Left ventricle myocardium inferior (tissue), 1 donor: ENCODE measurements around the gene NCAM2. TPM values are rescaled to one million over a fixed set of nuclear protein-coding genes. Genes with fewer than 3 reads are reported as not detected.

Source experiments
- DNase-seq: peaks from one replicate; pipeline ENCODE4 v3.0.0-alpha.2; 2020
- H3K27ac ChIP-seq: fragments of 200-600 bp; replicated peaks from 2 replicates; pipeline ENCODE4 v1.8.0; 2021
- H3K27me3 ChIP-seq: fragments of 200-600 bp; 2 replicates; pipeline ENCODE4 v1.8.0; 2021; ENCODE audit warnings: low read depth
- H3K36me3 ChIP-seq: fragments of 200-600 bp; 2 replicates; pipeline ENCODE4 v1.8.0; 2021
- H3K4me1 ChIP-seq: fragments of 200-600 bp; 2 replicates; pipeline ENCODE4 v1.8.0; 2021
- H3K4me3 ChIP-seq: fragments of 200-600 bp; 2 replicates; pipeline ENCODE4 v1.8.0; 2021; ENCODE audit warnings: mild to moderate bottlenecking, moderate library complexity
- H3K9me3 ChIP-seq: fragments of 200-600 bp; replicated peaks from 2 replicates; pipeline ENCODE4 v1.8.0; 2021
- CTCF ChIP-seq: fragments of 200-600 bp; IDR thresholded peaks from 2 replicates; pipeline ENCODE4 v1.8.0; 2021; ENCODE audit warnings: antibody characterized with exemption, mild to moderate bottlenecking, borderline replicate concordance
- intact Hi-C: fragments of 100-400 bp; cut with micrococcal nuclease; formaldehyde crosslinking; loops from one replicate; pipeline ENCODE4 v1.11.0; 2022
- total RNA-seq: library from RNA; stranded (reverse); fragmentation: NEBNext Ultra II Directional; extraction: Animal tissue kit (Norgen Biotek cat#: 25700); gene quantifications from one replicate; pipeline ENCODE4 v1.2.1, GENCODE V29; 2021
- donor health status: DM: no; HTN: yes; CAD: no; lungs with severe emphysema.

The NCAM2 gene
- total RNA-seq, 1 donor from 2014 or later, result 4.4 TPM

- H3K4me3 ChIP-seq, result no peak overlapping the region
- H3K27ac ChIP-seq, result no peak overlapping the region
- H3K4me1 ChIP-seq, result no peaks in the 10 kb centered on the region
- no peak for DNase-seq
- no peaks in the 10 kb centered on the region for H3K9me3 ChIP-seq
- no peaks in the 10 kb centered on the region for H3K27me3 ChIP-seq
- TF ChIP-seq CTCF, result no peak
- no peaks in the 10 kb centered on the region for H3K36me3 ChIP-seq
- intact Hi-C loops, result no loop called here
Measured at GRCh38 chr21:21063828-21064227, 65.6 kb downstream of the NCAM2 start.

GRCh38 chr21:21064353-21064752 lies 66.1 kb downstream of the NCAM2 start:
- H3K4me1 ChIP-seq, result no peaks in the 10 kb centered on the region
- no peaks in the 10 kb centered on the region for H3K9me3 ChIP-seq
- intact Hi-C loops, result no loop called here
- no peak for DNase-seq
- H3K27ac ChIP-seq, result no peak overlapping the region
- H3K4me3 ChIP-seq, result no peak overlapping the region
- TF ChIP-seq CTCF, result no peak
- no peaks in the 10 kb centered on the region for H3K27me3 ChIP-seq
- no peaks in the 10 kb centered on the region for H3K36me3 ChIP-seq

- DNase-seq, result no peak
- Histone ChIP-seq H3K36me3 (no peaks in the 10 kb centered on the region), H3K4me1 (no peaks in the 10 kb centered on the region), H3K9me3 (no peaks in the 10 kb centered on the region), H3K4me3 (no peak overlapping the region), H3K27ac (no peak overlapping the region), H3K27me3 (no peaks in the 10 kb centered on the region)
- intact Hi-C loops, result no loop called here
- no peak for TF ChIP-seq CTCF
Measured at GRCh38 chr21:21067375-21067774, 69.2 kb downstream of the NCAM2 start.

- H3K9me3 ChIP-seq, result no peaks in the 10 kb centered on the region
- H3K27me3 ChIP-seq, result no peaks in the 10 kb centered on the region
- intact Hi-C loops, result no loop called here
- no peaks in the 10 kb centered on the region for H3K36me3 ChIP-seq
- no peaks in the 10 kb centered on the region for H3K4me1 ChIP-seq
- no peak overlapping the region for H3K27ac ChIP-seq
- DNase-seq, result no peak
- TF ChIP-seq CTCF, result no peak
- H3K4me3 ChIP-seq, result no peak overlapping the region
Measured at GRCh38 chr21:21074305-21074704, 76.1 kb downstream of the NCAM2 start.

- no peak for TF ChIP-seq CTCF
- Histone ChIP-seq H3K4me1 (no peaks in the 10 kb centered on the region), H3K4me3 (no peak overlapping the region), H3K9me3 (no peaks in the 10 kb centered on the region), H3K36me3 (no peaks in the 10 kb centered on the region), H3K27me3 (no peaks in the 10 kb centered on the region), H3K27ac (no peak overlapping the region)
- no peak for DNase-seq
- intact Hi-C loops, result no loop called here
Measured at GRCh38 chr21:21076051-21076450, 77.8 kb downstream of the NCAM2 start.

GRCh38 chr21:21076491-21076890 lies 78.3 kb downstream of the NCAM2 start:
- no peak overlapping the region for H3K27ac ChIP-seq
- no peaks in the 10 kb centered on the region for H3K36me3 ChIP-seq
- intact Hi-C loops, result no loop called here
- no peaks in the 10 kb centered on the region for H3K9me3 ChIP-seq
- H3K4me3 ChIP-seq, result no peak overlapping the region
- DNase-seq, result no peak
- H3K4me1 ChIP-seq, result no peaks in the 10 kb centered on the region
- H3K27me3 ChIP-seq, result no peaks in the 10 kb centered on the region
- TF ChIP-seq CTCF, result no peak
